ENCODE results near the gene LIMS2.

The LIMS2 gene

GRCh38 chr2:127596311-127597045 is 78.9 kb downstream of the LIMS2 start:
- DNase-seq, result no peak

- DNase-seq, result no peak
Observed at GRCh38 chr2:127594116-127594591, 81.2 kb downstream of the LIMS2 start.

GRCh38 chr2:127593228-127594115 is 81.9 kb downstream of the LIMS2 start:
- DNase-seq, result no peak

- DNase-seq, result no peak
Observed at GRCh38 chr2:127592761-127593227, 82.5 kb downstream of the LIMS2 start.

- no peak for DNase-seq
Observed at GRCh38 chr2:127591221-127591923, 84.0 kb downstream of the LIMS2 start.

GRCh38 chr2:127590386-127591190 is 84.7 kb downstream of the LIMS2 start:
- no peak for DNase-seq

- no peak for DNase-seq
Observed at GRCh38 chr2:127589841-127590240, 85.5 kb downstream of the LIMS2 start.

GRCh38 chr2:127589358-127589757 is 86.0 kb downstream of the LIMS2 start:
- no peak for DNase-seq

Data from NCI-H1417 treated with DMSO at 0.1 percent for 48 hours (cell line).